ENCODE measurements around the gene TEX29.

TEX29 gene

GRCh38 chr13:111283991-111284390 lies 36.5 kb upstream of the TEX29 start:
- Histone ChIP-seq H3K9me3 (ENCODE audit: severe bottlenecking) (no peaks in the 10 kb centered on the region), H3K36me3 (ENCODE audit: low read depth) (peaks cover 47% of the 10 kb centered on the region), H3K27ac (ENCODE audit: poor library complexity, severe bottlenecking) (no peak overlapping the region), H3K27me3 (ENCODE audit: insufficient read depth, poor library complexity, severe bottlenecking) (no peaks in the 10 kb centered on the region), H3K4me1 (ENCODE audit: insufficient read depth, poor library complexity, severe bottlenecking) (no peaks in the 10 kb centered on the region), H3K4me3 (ENCODE audit: severe bottlenecking) (no peak overlapping the region)
- TF ChIP-seq CTCF (IDR thresholded peaks at IDR 0.05; ENCODE audit: poor library complexity, severe bottlenecking), result no peak
- ATAC-seq (ENCODE audit: low read depth), result no peak
- no peak for DNase-seq (ENCODE audit: low spot score)

GRCh38 chr13:111284565-111284964 lies 35.9 kb upstream of the TEX29 start:
- no peak for TF ChIP-seq CTCF (IDR thresholded peaks at IDR 0.05; ENCODE audit: poor library complexity, severe bottlenecking)
- DNase-seq (ENCODE audit: low spot score) (no peak), ATAC-seq (ENCODE audit: low read depth) (no peak)
- no peaks in the 10 kb centered on the region for H3K4me1 ChIP-seq (ENCODE audit: insufficient read depth, poor library complexity, severe bottlenecking)
- no peaks in the 10 kb centered on the region for H3K27me3 ChIP-seq (ENCODE audit: insufficient read depth, poor library complexity, severe bottlenecking)
- no peak overlapping the region for H3K27ac ChIP-seq (ENCODE audit: poor library complexity, severe bottlenecking)
- H3K9me3 ChIP-seq (ENCODE audit: severe bottlenecking), result no peaks in the 10 kb centered on the region
- peaks cover 50% of the 10 kb centered on the region for H3K36me3 ChIP-seq (ENCODE audit: low read depth)
- no peak overlapping the region for H3K4me3 ChIP-seq (ENCODE audit: severe bottlenecking)

- Histone ChIP-seq H3K27ac (ENCODE audit: poor library complexity, severe bottlenecking) (no peak overlapping the region), H3K27me3 (ENCODE audit: insufficient read depth, poor library complexity, severe bottlenecking) (no peaks in the 10 kb centered on the region), H3K4me3 (ENCODE audit: severe bottlenecking) (no peak overlapping the region), H3K4me1 (ENCODE audit: insufficient read depth, poor library complexity, severe bottlenecking) (no peaks in the 10 kb centered on the region), H3K9me3 (ENCODE audit: severe bottlenecking) (no peaks in the 10 kb centered on the region), H3K36me3 (ENCODE audit: low read depth) (peaks cover 46% of the 10 kb centered on the region)
- TF ChIP-seq CTCF (IDR thresholded peaks at IDR 0.05; ENCODE audit: poor library complexity, severe bottlenecking), result no peak
- DNase-seq (ENCODE audit: low spot score), result no peak
- ATAC-seq (ENCODE audit: low read depth), result no peak
Measured at GRCh38 chr13:111286162-111286561, 34.3 kb upstream of the TEX29 start.

GRCh38 chr13:111286749-111287148 lies 33.7 kb upstream of the TEX29 start:
- no peak overlapping the region for H3K4me3 ChIP-seq (ENCODE audit: severe bottlenecking)
- no peaks in the 10 kb centered on the region for H3K4me1 ChIP-seq (ENCODE audit: insufficient read depth, poor library complexity, severe bottlenecking)
- no peak for ATAC-seq (ENCODE audit: low read depth)
- no peaks in the 10 kb centered on the region for H3K9me3 ChIP-seq (ENCODE audit: severe bottlenecking)
- no peak overlapping the region for H3K27ac ChIP-seq (ENCODE audit: poor library complexity, severe bottlenecking)
- TF ChIP-seq CTCF (IDR thresholded peaks at IDR 0.05; ENCODE audit: poor library complexity, severe bottlenecking), result no peak
- no peak for DNase-seq (ENCODE audit: low spot score)
- peaks cover 49% of the 10 kb centered on the region for H3K36me3 ChIP-seq (ENCODE audit: low read depth)
- no peaks in the 10 kb centered on the region for H3K27me3 ChIP-seq (ENCODE audit: insufficient read depth, poor library complexity, severe bottlenecking)

- Histone ChIP-seq H3K27ac (ENCODE audit: poor library complexity, severe bottlenecking) (no peak overlapping the region), H3K9me3 (ENCODE audit: severe bottlenecking) (no peaks in the 10 kb centered on the region), H3K4me1 (ENCODE audit: insufficient read depth, poor library complexity, severe bottlenecking) (no peaks in the 10 kb centered on the region), H3K27me3 (ENCODE audit: insufficient read depth, poor library complexity, severe bottlenecking) (no peaks in the 10 kb centered on the region), H3K36me3 (ENCODE audit: low read depth) (peaks cover 54% of the 10 kb centered on the region), H3K4me3 (ENCODE audit: severe bottlenecking) (no peak overlapping the region)
- DNase-seq (ENCODE audit: low spot score) (no peak), ATAC-seq (ENCODE audit: low read depth) (no peak)
- TF ChIP-seq CTCF (IDR thresholded peaks at IDR 0.05; ENCODE audit: poor library complexity, severe bottlenecking), result no peak
Measured at GRCh38 chr13:111287201-111287600, 33.2 kb upstream of the TEX29 start.
